Colonic mucosa (tissue), 4 donors: ENCODE results near the gene EVX2. TPM values are rescaled to one million over a fixed set of nuclear protein-coding genes. Genes with fewer than 3 reads are reported as not detected.

Source experiments
- DNase-seq: peaks from one replicate; pipeline ENCODE4 v3.0.0-alpha.2; 2020
- H3K27ac ChIP-seq: fragments of 200-600 bp; one replicate; pipeline ENCODE4 v1.8.0; 2021
- H3K27me3 ChIP-seq: fragments of 200-600 bp; one replicate; pipeline ENCODE4 v1.8.0; 2021
- H3K36me3 ChIP-seq: fragments of 200-600 bp; one replicate; pipeline ENCODE4 v1.8.0; 2021
- H3K4me1 ChIP-seq: fragments of 200-600 bp; one replicate; pipeline ENCODE4 v1.8.0; 2021; ENCODE audit warnings: mild to moderate bottlenecking
- H3K4me3 ChIP-seq: fragments of 200-600 bp; one replicate; pipeline ENCODE4 v1.8.0; 2021
- H3K9ac ChIP-seq, 2 donors: one replicate each; pipeline ENCODE4 v1.7.0; 2013; ENCODE audit warnings: control low read depth in 2 of 2, low read depth in 2 of 2, low read length in 2 of 2
- H3K9me3 ChIP-seq: fragments of 200-600 bp; one replicate; pipeline ENCODE4 v1.8.0; 2021
- intact Hi-C: fragments of 100-400 bp; cut with DNase I; formaldehyde crosslinking; loops from one replicate; pipeline ENCODE4 v1.14.1; 2022
- total RNA-seq, 2 donors: library from RNA; stranded (reverse); fragmentation: NEBNext Ultra II Directional in 1 of 2; extraction: Animal tissue kit (Norgen Biotek cat#: 25700) in 1 of 2; gene quantifications; one replicate each; pipeline ENCODE4 v1.2.1, GENCODE V29; 2021
- TF ChIP-seq, protein P1 (sequence below): fragments of 200-600 bp; IDR thresholded peaks from one replicate; pipeline ENCODE4 v1.8.0; 2022; ENCODE audit warnings: antibody characterized with exemption, mild to moderate bottlenecking
- donor health status: healthy.
- donor health status: DM: no; HTN: no; CAD: no.
- donor health status: DM: no; HTN: no; CAD: no.

The EVX2 gene
- total RNA-seq, 2 donors from 2014 or later = not detected

GRCh38 chr2:176126929-176127773 lies 43.4 kb upstream of the EVX2 start:
- intact Hi-C loops = loop anchor here (5.0 to 10.0 kb wide), 3 partner anchors 510 to 1018 kb away; no protein-coding TSS in a partner anchor
- Histone ChIP-seq H3K27ac (no peak overlapping the region), H3K4me1 (no peaks in the 10 kb centered on the region), H3K36me3 (no peaks in the 10 kb centered on the region), H3K9ac (no peak overlapping the region), H3K27me3 (peaks cover 63% of the 10 kb centered on the region), H3K4me3 (no peak overlapping the region), H3K9me3 (no peaks in the 10 kb centered on the region)
- TF ChIP-seq, protein P1, sequence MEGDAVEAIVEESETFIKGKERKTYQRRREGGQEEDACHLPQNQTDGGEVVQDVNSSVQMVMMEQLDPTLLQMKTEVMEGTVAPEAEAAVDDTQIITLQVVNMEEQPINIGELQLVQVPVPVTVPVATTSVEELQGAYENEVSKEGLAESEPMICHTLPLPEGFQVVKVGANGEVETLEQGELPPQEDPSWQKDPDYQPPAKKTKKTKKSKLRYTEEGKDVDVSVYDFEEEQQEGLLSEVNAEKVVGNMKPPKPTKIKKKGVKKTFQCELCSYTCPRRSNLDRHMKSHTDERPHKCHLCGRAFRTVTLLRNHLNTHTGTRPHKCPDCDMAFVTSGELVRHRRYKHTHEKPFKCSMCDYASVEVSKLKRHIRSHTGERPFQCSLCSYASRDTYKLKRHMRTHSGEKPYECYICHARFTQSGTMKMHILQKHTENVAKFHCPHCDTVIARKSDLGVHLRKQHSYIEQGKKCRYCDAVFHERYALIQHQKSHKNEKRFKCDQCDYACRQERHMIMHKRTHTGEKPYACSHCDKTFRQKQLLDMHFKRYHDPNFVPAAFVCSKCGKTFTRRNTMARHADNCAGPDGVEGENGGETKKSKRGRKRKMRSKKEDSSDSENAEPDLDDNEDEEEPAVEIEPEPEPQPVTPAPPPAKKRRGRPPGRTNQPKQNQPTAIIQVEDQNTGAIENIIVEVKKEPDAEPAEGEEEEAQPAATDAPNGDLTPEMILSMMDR = peak; percentile 89
- peak; percentile 78 for DNase-seq

DNA sequence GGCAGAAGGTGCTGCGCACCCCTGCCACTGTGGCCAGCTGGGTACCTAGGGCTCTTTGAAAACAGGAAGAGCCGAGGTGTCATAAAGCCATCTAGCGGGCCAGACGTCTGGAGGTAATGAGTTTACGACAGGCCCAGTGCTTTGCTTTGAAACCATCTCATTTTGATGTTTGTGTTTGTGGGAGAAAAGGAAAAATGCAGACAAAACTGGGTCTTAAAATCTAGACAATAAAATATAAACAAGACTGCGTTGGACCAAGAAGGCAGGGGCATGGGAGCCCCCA lies 42.0 kb upstream of the EVX2 start:
- intact Hi-C loops = loop anchor here (5.0 to 10.0 kb wide), 3 partner anchors 512 to 1019 kb away; no protein-coding TSS in a partner anchor
- Histone ChIP-seq H3K27ac (no peak overlapping the region), H3K36me3 (no peaks in the 10 kb centered on the region), H3K27me3 (peaks cover 74% of the 10 kb centered on the region), H3K4me3 (no peak overlapping the region), H3K9ac (no peak overlapping the region), H3K4me1 (no peaks in the 10 kb centered on the region), H3K9me3 (no peaks in the 10 kb centered on the region)
- no peak for DNase-seq
- TF ChIP-seq, protein P1 = no peak

DNA sequence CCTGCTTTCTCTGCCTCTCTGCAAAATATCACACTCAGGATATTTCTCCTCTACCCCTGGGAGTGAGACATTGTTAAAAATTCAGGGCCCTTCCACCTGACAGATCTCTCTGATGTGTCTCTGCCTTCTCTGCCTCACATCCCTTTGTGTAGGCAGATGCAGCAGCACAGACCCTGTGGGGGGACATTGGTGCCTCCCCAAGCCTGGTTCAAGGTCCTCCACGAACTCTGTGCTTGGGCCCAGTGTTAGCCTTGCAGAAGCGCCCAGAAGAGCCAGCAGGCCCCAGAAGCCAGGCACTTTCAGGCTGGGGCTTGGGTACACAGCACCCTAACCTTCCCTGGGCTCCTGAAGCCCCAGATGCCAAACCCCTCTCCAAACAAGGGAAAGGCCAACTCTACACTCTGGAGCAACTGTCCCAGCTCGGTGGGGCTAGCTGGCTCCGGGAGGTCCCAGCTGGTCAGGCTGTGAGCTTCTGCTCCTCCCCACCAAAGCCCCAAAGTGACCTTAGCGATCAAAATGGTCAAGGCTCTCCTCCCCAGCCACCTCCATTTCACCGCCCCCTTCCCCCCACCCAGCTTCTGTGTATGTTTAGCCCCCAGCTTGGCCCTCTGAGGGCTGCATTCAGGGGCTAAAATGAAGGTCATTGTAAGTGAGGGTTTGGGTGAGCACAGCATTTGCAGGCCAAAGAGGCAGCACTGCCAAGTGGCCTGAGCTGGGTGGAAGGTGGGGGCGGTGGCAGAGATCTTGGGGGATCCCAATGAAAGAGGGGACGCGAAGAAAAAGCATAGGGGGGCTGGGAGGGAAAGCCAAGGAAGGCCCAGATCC lies 41.4 kb upstream of the EVX2 start:
- H3K27me3 ChIP-seq = peaks cover 75% of the 10 kb centered on the region
- no peaks in the 10 kb centered on the region for H3K9me3 ChIP-seq
- intact Hi-C loops = loop anchor here (5.0 to 10.0 kb wide), 3 partner anchors 512 to 1020 kb away; no protein-coding TSS in a partner anchor
- no peak overlapping the region for H3K9ac ChIP-seq
- TF ChIP-seq, protein P1 = no peak
- no peak overlapping the region for H3K4me3 ChIP-seq
- H3K36me3 ChIP-seq = no peaks in the 10 kb centered on the region
- no peaks in the 10 kb centered on the region for H3K4me1 ChIP-seq
- H3K27ac ChIP-seq = no peak overlapping the region
- DNase-seq = no peak

DNA sequence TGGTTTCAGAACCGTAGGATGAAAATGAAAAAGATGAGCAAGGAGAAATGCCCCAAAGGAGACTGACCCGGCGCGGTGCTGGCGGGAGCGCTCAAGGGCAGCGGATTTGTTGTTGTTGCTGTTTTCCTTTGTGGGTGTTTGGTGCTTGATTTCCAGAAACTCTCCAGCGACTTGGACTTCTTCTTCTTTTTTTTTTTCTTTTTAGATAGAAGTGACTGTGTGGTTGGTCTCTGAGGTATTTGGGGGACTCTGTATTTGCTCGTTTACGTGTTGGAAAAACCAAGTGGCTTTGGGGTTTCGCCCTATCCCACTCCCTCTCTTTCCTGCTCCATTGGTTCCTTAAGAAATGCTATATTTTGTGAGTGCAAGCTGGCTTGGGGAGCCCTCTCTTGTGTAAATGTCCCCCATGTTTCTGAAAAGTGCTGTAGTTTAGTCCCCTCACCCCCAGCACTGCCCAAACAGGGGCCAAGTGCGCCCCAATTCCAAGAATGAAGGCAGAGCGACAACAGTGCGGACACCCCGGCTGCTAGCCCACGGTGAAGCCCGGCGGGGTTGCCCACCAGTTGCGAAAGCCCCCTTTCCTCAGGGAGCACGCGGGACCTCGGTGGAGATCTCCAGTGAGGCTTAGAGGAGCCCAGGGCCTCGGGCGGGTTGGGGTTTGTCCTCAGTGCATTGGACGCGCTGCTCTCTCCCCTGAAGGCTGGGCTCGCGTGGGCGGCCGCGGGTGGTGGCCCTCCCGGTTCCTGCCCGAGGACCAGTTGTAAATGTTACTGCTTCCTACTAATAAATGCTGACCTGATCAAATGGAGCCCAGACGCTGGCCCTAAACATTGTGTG lies 40.6 kb upstream of the EVX2 start:
- H3K4me3 ChIP-seq = no peak overlapping the region
- DNase-seq = no peak
- TF ChIP-seq, protein P1 = no peak
- no peaks in the 10 kb centered on the region for H3K9me3 ChIP-seq
- peaks cover 75% of the 10 kb centered on the region for H3K27me3 ChIP-seq
- H3K27ac ChIP-seq = no peak overlapping the region
- H3K4me1 ChIP-seq = no peaks in the 10 kb centered on the region
- intact Hi-C loops = loop anchor here (10.0 kb wide), 2 partner anchors 690 to 1020 kb away; no protein-coding TSS in a partner anchor
- no peaks in the 10 kb centered on the region for H3K36me3 ChIP-seq
- peak overlapping the region in 1 of 2 donors; percentile 60 for H3K9ac ChIP-seq
